CD4-positive, CD25-positive, alpha-beta regulatory T cell (primary cell): ENCODE results near the gene ZNF740. TPM values are rescaled to one million over a fixed set of nuclear protein-coding genes. Genes with fewer than 3 reads are reported as not detected.
A peak's percentile ranks its signal among the peaks of the same experiment; 100 is the strongest.

Experiments
- ATAC-seq, 2 donors: fragments of 150-1000 bp; cut with Tn5 transposase; one replicate each; pipeline ENCODE4 v1.10.0; 2021; ENCODE audit warnings: low read depth in 2 of 2, moderate number of reproducible peaks in 2 of 2, moderate library complexity in 1 of 2
- DNase-seq, 3 donors: peaks; one replicate each; pipeline versions ENCODE4 v3.0.0 to v3.0.0-alpha.2; 2012 to 2022; ENCODE audit warnings: mixed read lengths in 1 of 3
- H3K27ac ChIP-seq: one replicate; pipeline ENCODE4 v1.7.0; 2013; ENCODE audit warnings: mild to moderate bottlenecking, low read length; ENCODE audit not compliant: insufficient read depth, poor library complexity, severe bottlenecking
- H3K27me3 ChIP-seq: one replicate; pipeline ENCODE4 v1.7.0; 2013; ENCODE audit warnings: low read length; ENCODE audit not compliant: control insufficient read depth, insufficient read depth
- H3K36me3 ChIP-seq: one replicate; pipeline ENCODE4 v1.7.0; 2013; ENCODE audit warnings: mild to moderate bottlenecking, low read length, moderate library complexity; ENCODE audit not compliant: control insufficient read depth, insufficient read depth
- H3K4me1 ChIP-seq: 2 replicates; pipeline ENCODE4 v1.7.0; 2013; ENCODE audit warnings: mild to moderate bottlenecking, low read length; ENCODE audit not compliant: insufficient read depth, control insufficient read depth, poor library complexity, severe bottlenecking
- H3K4me3 ChIP-seq: one replicate; pipeline ENCODE4 v1.7.0; 2013; ENCODE audit warnings: low read depth, mild to moderate bottlenecking, low read length, moderate library complexity
- H3K9me3 ChIP-seq, 2 experiments: 1 replicate in 1 of 2; 2 replicates in 1 of 2; pipeline ENCODE4 v1.7.0; 2013; ENCODE audit warnings: low read length in 2 of 2, mild to moderate bottlenecking in 1 of 2, moderate library complexity in 1 of 2; ENCODE audit not compliant: control insufficient read depth in 2 of 2
- H3K27ac Mint-ChIP-seq, 3 donors: one replicate each; pipeline ENCODE4 v1.8.0; 2020 to 2022; ENCODE audit warnings: mild to moderate bottlenecking in 3 of 3, mixed read lengths in 3 of 3, moderate library complexity in 2 of 3
- H3K27me3 Mint-ChIP-seq: one replicate; pipeline ENCODE4 v1.8.0; 2022; ENCODE audit warnings: mild to moderate bottlenecking, mixed read lengths
- H3K36me3 Mint-ChIP-seq: one replicate; pipeline ENCODE4 v1.8.0; 2020; ENCODE audit warnings: mixed read lengths
- H3K4me1 Mint-ChIP-seq, 4 donors: one replicate each; pipeline ENCODE4 v1.8.0; 2020 to 2022; ENCODE audit warnings: mixed read lengths in 4 of 4, mild to moderate bottlenecking in 1 of 4
- H3K4me3 Mint-ChIP-seq, 4 donors: one replicate each; pipeline ENCODE4 v1.8.0; 2020 to 2022; ENCODE audit warnings: mild to moderate bottlenecking in 4 of 4, mixed read lengths in 4 of 4, moderate library complexity in 3 of 4
- H3K9me3 Mint-ChIP-seq, 7 donors: one replicate each; pipeline ENCODE4 v1.8.0; 2020 to 2022; ENCODE audit warnings: mixed read lengths in 7 of 7, mild to moderate bottlenecking in 3 of 7, moderate library complexity in 2 of 7
- polyA plus RNA-seq, 4 donors: library from polyadenylated mRNA; unstranded; fragments of 300-500 nt; fragmentation: Illumina TruSeq; gene quantifications; one replicate each; pipeline ENCODE4 v1.2.3, GENCODE V29; 2021
- total RNA-seq: library from RNA; stranded (reverse); gene quantifications from one replicate; pipeline ENCODE4 v1.2.3, GENCODE V29; 2022

ZNF740 gene
- total and polyA plus RNA-seq, 5 donors from 2014 or later: 2.3 to 32.6 (median 3.0) TPM

DNA sequence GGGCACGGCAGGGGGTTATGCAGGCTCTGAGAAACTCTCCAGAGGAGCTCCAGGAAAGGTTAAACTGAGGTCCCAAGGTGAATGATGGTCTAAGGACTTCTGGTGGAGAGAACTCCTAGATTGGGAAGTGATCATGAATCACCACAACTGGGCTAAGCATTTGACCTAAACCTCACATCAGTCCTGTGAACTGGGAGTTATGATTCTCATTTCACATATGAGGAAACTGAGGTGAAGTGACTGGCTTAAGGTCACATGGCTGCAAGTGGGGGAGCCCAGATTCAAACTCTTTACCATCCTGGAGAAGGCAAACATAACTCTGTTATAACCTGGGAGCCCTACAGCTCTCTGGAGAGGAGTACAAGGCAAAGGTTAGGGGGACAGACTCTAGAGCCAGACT is 47.3 kb downstream of the ZNF740 start:
- H3K27me3 Mint-ChIP-seq: no peaks in the 10 kb centered on the region
- peak overlapping the region in 1 of 3 donors; percentile 5 for H3K27ac Mint-ChIP-seq
- peaks cover 6 to 74% (median 45%) of the 10 kb centered on the region in 4 donors for H3K4me1 Mint-ChIP-seq
- ATAC-seq (no peak), DNase-seq (no peak)
- no peaks in the 10 kb centered on the region for H3K9me3 ChIP-seq
- H3K36me3 ChIP-seq: no peaks in the 10 kb centered on the region
- H3K4me3 Mint-ChIP-seq: peak overlapping the region in 1 of 4 donors; percentile 79
- H3K4me1 ChIP-seq: peaks cover 48% of the 10 kb centered on the region
- no peaks in the 10 kb centered on the region for H3K27me3 ChIP-seq
- no peak overlapping the region for H3K27ac ChIP-seq
- H3K36me3 Mint-ChIP-seq: peaks cover 4% of the 10 kb centered on the region
- H3K9me3 Mint-ChIP-seq: no peaks in the 10 kb centered on the region
- no peak overlapping the region for H3K4me3 ChIP-seq

DNA sequence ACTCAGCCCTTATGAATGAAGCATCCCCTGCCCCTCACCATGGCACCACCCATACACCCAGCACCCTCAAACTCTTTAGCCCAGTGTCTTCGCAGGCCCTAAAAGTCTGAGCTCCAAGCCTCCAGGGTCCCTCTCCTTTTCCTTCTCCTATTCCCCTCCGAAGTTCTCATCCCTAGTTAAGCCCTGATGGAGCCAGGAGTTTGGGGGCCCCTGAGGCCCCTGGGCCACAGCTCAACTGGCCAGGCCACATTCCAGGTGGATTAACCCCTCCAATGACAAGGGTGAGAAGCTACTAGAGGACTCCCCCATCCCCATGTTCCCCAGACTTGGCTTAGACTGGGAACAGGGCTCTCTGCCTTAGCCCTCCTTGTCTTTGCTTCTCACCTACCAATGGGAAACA is 48.9 kb downstream of the ZNF740 start:
- no peaks in the 10 kb centered on the region for H3K36me3 ChIP-seq
- H3K27ac ChIP-seq: no peak overlapping the region
- Mint-ChIP-seq H3K4me1 (peaks cover 0 to 71% (median 40%) of the 10 kb centered on the region in 4 donors), H3K9me3 (no peaks in the 10 kb centered on the region), H3K27ac (peak overlapping the region; percentile 72 to 93 (median 86)), H3K27me3 (no peaks in the 10 kb centered on the region), H3K36me3 (peaks cover 4% of the 10 kb centered on the region), H3K4me3 (peak overlapping the region in 3 of 4 donors; percentile 67 to 91 (median 78))
- no peak for ATAC-seq
- H3K4me3 ChIP-seq: no peak overlapping the region
- H3K27me3 ChIP-seq: no peaks in the 10 kb centered on the region
- no peak for DNase-seq
- H3K9me3 ChIP-seq: no peaks in the 10 kb centered on the region
- peaks cover 48% of the 10 kb centered on the region for H3K4me1 ChIP-seq

DNA sequence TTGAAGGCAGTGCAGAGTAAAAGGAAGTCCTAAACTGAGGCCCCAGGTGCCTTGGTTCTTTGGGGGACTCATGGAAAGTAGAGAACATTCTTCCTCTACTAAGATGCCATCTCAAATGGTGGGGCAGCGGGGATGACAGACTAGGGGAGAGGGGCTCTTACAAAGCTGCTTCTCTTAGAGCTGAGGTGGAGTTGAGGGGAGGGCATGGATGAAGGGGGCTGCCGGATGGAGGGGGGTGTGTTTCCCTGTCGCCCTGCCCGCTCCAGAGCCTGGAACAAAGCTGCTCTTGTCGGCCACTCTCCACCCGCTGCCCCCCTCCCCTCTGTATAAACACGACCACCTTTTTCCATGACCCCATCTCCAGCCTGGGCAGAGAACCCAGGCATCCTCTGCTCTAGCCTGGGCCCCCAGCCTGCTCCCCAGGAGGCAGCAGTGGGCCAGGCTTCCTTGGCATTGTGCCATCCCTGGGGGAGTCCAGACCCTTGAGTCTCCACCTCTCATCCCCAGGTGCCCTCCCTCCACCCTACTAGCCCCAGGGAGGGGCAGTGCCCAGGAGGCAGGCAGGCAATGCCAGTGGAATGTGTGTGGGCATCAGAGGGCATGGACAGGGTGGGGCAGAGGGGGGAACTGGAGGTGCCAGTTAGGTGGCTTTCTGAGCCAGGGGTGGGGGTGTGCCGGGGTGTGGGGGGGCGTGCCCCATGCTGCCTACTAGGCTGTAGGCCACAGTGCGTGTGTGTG is 49.8 kb downstream of the ZNF740 start:
- Mint-ChIP-seq H3K36me3 (peaks cover 4% of the 10 kb centered on the region), H3K4me1 (peaks cover 0 to 69% (median 38%) of the 10 kb centered on the region in 4 donors), H3K4me3 (peak overlapping the region; percentile 53 to 86 (median 75)), H3K27ac (peak overlapping the region in 2 of 3 donors; percentile 83 to 86), H3K9me3 (no peaks in the 10 kb centered on the region), H3K27me3 (no peaks in the 10 kb centered on the region)
- no peaks in the 10 kb centered on the region for H3K9me3 ChIP-seq
- DNase-seq (no peak), ATAC-seq (no peak)
- H3K27ac ChIP-seq: peak overlapping the region; percentile 10
- H3K27me3 ChIP-seq: no peaks in the 10 kb centered on the region
- no peaks in the 10 kb centered on the region for H3K36me3 ChIP-seq
- peaks cover 51% of the 10 kb centered on the region for H3K4me1 ChIP-seq
- H3K4me3 ChIP-seq: no peak overlapping the region

DNA sequence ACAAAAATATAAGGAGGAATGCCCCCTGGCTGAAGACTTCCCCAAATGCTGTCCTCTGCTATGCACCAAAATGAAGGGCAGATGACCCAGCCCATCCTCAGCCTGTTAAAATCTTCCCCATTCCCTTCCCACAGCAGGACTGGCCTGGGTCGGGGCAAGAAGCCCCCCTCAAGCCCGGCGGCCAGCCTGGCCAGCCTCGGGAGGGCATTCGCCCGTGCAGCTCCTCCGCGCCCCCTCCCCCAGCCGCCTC is 51.1 kb downstream of the ZNF740 start:
- no peaks in the 10 kb centered on the region for H3K27me3 Mint-ChIP-seq
- H3K27ac ChIP-seq: peak overlapping the region; percentile 75
- H3K36me3 ChIP-seq: no peaks in the 10 kb centered on the region
- peak overlapping the region; percentile 58 for H3K4me3 ChIP-seq
- H3K9me3 Mint-ChIP-seq: no peaks in the 10 kb centered on the region
- peaks cover 0 to 74% (median 44%) of the 10 kb centered on the region in 4 donors for H3K4me1 Mint-ChIP-seq
- H3K36me3 Mint-ChIP-seq: peaks cover 4% of the 10 kb centered on the region
- peak overlapping the region in 2 of 3 donors; percentile 63 to 88 for H3K27ac Mint-ChIP-seq
- peaks cover 64% of the 10 kb centered on the region for H3K4me1 ChIP-seq
- ATAC-seq: no peak
- peak overlapping the region; percentile 27 to 86 (median 80) for H3K4me3 Mint-ChIP-seq
- H3K27me3 ChIP-seq: no peaks in the 10 kb centered on the region
- H3K9me3 ChIP-seq: no peaks in the 10 kb centered on the region
- DNase-seq: no peak

DNA sequence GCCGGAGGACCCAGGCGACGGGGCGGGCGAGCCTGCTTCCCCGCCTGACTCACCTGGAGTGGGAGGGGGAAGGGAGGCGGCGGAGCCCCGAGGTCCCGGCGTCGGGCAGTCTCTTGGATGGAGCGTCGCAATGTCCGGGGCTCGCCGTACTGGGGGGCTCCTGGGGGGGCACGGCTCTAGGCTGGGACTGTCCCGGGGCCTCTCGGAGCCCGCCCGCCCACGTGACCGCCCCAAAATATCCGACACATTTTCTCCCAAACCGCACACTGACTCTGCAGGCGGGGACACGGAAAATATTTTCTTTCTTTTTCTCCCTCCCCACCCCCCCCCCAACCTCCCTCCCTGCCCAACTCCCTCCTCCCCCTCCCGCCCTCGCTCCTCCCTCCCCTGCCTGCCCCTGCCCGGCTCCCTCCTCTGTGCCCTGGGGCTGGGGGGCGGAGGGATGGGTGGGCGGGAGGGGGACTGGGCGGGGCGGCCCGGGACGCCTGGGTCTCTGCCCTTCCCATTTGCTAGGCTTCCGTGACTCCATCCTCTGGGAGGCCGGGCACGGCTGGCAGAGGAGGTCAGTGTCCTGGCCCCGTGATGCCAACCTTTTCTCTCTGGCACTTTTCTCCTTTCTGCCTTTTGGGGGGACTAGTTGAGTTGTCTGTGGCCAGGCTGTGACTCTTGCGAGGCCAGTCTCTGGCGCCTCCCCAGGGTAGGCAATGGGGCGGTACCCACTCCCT is 51.6 kb downstream of the ZNF740 start, which contains the start of gene RARG:
RARG (minus strand) TSS at position 289 of the 725 bp plus-strand sequence. CDS start 4,664 bp downstream, outside the sequence.
- peaks cover under 1% of the 10 kb centered on the region for H3K36me3 Mint-ChIP-seq
- no peaks in the 10 kb centered on the region for H3K9me3 ChIP-seq
- H3K27me3 Mint-ChIP-seq: no peaks in the 10 kb centered on the region
- H3K27me3 ChIP-seq: no peaks in the 10 kb centered on the region
- H3K36me3 ChIP-seq: no peaks in the 10 kb centered on the region
- peaks cover 69% of the 10 kb centered on the region for H3K4me1 ChIP-seq
- DNase-seq: peak; percentile 52 to 69 (median 68)
- peak within 1 kb of the TSS; percentile 81 to 91 (median 86) for H3K4me3 Mint-ChIP-seq
- H3K27ac ChIP-seq: peak within 1 kb of the TSS; percentile 75
- peaks cover 0 to 76% (median 44%) of the 10 kb centered on the region in 4 donors for H3K4me1 Mint-ChIP-seq
- ATAC-seq: peak; percentile 61 to 63
- no peaks in the 10 kb centered on the region for H3K9me3 Mint-ChIP-seq
- peak within 1 kb of the TSS; percentile 58 for H3K4me3 ChIP-seq
- peak within 1 kb of the TSS; percentile 67 to 99 (median 91) for H3K27ac Mint-ChIP-seq

DNA sequence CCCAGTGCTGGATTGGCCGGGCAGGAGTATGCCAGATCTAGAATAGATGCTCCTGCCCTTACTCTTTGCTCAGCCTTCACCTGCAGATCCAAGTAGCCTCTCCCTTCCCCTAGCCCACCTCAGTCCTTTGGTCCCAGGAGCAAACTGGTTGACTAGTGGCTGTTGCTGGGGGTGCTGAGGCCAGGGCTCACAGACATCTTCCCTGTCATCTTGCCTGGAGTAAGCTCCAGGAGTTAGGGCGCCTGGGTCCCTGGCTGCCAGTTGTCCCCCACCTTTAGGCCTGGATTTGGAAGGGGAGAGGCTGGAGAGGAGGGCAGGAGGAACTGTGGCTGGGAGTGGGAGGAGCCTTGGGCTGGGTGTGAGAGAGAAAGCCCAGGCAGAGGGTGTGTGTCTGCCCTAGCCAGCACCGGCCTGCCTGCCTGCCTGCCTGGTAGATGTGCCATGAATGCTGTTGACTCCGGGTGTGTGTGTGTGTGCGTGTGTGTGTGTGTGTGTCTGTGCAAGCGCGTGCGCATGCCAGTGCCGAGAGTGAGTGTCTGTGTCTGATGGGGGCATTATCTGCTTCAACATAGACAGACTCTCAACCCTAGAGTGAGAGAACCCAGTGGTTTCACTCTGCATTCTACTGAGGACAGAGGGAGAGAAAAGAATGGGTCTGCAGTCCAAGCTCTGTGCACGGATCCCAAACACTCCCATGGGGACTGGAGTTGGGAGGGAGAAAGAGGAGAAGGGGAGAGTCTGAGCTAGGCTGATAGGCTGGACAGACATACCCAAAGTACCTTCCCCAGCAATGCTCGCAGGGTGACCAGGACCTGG is 52.3 kb downstream of the ZNF740 start:
- Histone ChIP-seq H3K9me3 (no peaks in the 10 kb centered on the region), H3K4me1 (peaks cover 70% of the 10 kb centered on the region), H3K27me3 (no peaks in the 10 kb centered on the region), H3K27ac (peak overlapping the region; percentile 48), H3K36me3 (no peaks in the 10 kb centered on the region), H3K4me3 (peak overlapping the region; percentile 53)
- Mint-ChIP-seq H3K27me3 (no peaks in the 10 kb centered on the region), H3K4me1 (peaks cover 5 to 78% (median 49%) of the 10 kb centered on the region in 4 donors), H3K27ac (peak overlapping the region; percentile 67 to 99 (median 91)), H3K36me3 (no peaks in the 10 kb centered on the region), H3K4me3 (peak overlapping the region; percentile 81 to 91 (median 86)), H3K9me3 (no peaks in the 10 kb centered on the region)
- peak; percentile 28 to 69 (median 50) for DNase-seq
- peak; percentile 40 to 54 for ATAC-seq

DNA sequence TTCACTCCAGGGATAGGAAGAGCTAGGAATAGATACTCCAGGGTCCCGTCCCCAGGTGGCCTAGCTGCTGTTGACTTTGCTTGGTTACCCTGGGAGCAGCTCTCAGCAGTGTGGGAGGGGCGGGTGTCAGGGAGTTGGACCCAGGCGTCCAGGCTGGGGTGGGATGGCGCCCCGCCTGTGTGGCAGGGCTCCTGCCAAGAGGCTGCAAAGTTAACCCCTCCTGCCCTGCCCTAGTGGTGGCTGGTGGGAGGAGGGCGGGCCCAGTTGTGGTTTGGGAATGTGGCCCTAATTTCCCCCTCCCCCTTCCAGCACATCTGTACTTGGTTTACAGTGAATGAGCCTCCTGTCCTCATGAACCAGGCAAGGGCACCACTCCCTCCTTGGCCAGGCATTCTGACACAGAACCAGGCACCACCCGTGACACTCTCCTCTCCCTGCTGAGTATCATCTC is 53.2 kb downstream of the ZNF740 start:
- no peak overlapping the region for H3K4me3 ChIP-seq
- Mint-ChIP-seq H3K4me1 (peaks cover 5 to 70% (median 47%) of the 10 kb centered on the region in 4 donors), H3K27me3 (no peaks in the 10 kb centered on the region), H3K36me3 (no peaks in the 10 kb centered on the region), H3K27ac (peak overlapping the region; percentile 67 to 91 (median 69)), H3K9me3 (no peaks in the 10 kb centered on the region), H3K4me3 (peak overlapping the region; percentile 66 to 91 (median 78))
- H3K27ac ChIP-seq: no peak overlapping the region
- no peak for DNase-seq
- no peaks in the 10 kb centered on the region for H3K27me3 ChIP-seq
- H3K4me1 ChIP-seq: peaks cover 70% of the 10 kb centered on the region
- no peaks in the 10 kb centered on the region for H3K36me3 ChIP-seq
- no peaks in the 10 kb centered on the region for H3K9me3 ChIP-seq
- ATAC-seq: no peak
